GM18870 (cell line): ENCODE results near the gene DYNLT4.
A peak's percentile ranks its signal among the peaks of the same experiment; 100 is the strongest.
"Not testable (repeated sequence)": the region's sequence is repeated elsewhere in the genome, so short reads cannot be mapped to it uniquely, and the experiment has no call there.

Experiments used
- ATAC-seq: cut with Tn5 transposase; IDR thresholded peaks from one replicate; pipeline ENCODE4 v1.9.1; 2021; ENCODE audit warnings: moderate library complexity; ENCODE audit not compliant: unreplicated experiment

Gene DYNLT4

GRCh38 chr1:44810101-44810761 is 3.1 kb upstream of the DYNLT4 start:
- no peak for ATAC-seq

DNA sequence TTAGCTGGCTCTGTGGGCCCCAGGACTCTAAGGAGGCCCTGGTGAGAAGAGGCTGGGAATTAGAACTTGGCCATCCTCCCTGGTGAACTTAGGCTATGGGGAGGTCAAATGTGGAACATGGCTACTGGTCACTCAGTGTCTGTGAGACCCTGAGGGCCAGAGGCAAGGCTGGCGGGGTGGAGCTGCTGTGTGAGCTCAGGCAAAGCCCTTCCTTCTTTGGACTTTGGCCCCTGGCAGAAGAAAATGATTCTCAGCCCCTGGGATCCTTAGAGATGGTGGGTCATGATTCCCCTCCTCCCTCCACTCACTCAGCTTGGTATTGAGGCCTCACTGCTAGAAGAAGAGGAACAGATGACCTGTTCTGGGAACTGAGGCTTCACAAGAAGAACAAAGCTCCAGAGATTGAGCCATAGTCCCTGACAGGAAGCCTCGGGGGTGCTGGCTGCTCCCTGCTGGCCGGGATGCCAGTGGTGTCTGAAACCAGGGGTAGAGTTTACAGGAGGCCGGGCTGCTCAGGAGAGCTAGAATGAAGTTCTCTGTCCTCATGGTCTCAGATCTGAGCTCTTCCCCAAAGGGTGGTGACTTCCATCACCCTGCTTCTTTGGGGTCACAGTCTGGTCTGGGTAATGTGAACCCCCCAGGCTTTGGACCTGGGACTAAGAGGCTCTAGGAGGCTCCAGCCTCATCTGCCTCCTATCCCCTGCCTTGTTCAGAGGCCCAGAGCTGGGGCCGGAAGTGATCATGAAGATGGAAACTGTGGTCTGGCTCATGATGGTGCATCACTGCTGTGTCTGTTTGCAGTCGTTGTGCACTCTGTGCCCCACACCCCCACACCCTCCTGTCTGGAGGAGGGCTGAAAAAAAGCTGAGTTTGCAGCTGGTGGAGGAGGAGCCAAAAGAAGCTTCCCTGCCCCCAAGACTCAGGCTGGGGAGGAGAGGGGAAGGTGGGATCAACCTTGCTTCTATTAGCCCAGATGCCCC is 2.1 kb upstream of the DYNLT4 start:
- ATAC-seq = peak; percentile 37

GRCh38 chr1:44808063-44808937 is 1.1 kb upstream of the DYNLT4 start, which contains the start of gene BTBD19:
TSS of gene BTBD19 (plus strand) at chr1:44808523. CDS start at chr1:44808821, 298 bp downstream.
- peak; percentile 24 for ATAC-seq

GRCh38 chr1:44807364-44808062 is 362 bp upstream of the DYNLT4 start:
- ATAC-seq = peak; percentile 33

- ATAC-seq = no peak
Observed at GRCh38 chr1:44806025-44806703, 987 bp downstream of the DYNLT4 start.

- no peak for ATAC-seq
Observed at GRCh38 chr1:44805311-44806024, 1.7 kb downstream of the DYNLT4 start.

GRCh38 chr1:44803312-44804095 is 3.6 kb downstream of the DYNLT4 start:
- no peak for ATAC-seq

- ATAC-seq = no peak
Observed at GRCh38 chr1:44803062-44803311, 4.2 kb downstream of the DYNLT4 start.

GRCh38 chr1:44802306-44803061 is 4.7 kb downstream of the DYNLT4 start:
- ATAC-seq = no peak

DNA sequence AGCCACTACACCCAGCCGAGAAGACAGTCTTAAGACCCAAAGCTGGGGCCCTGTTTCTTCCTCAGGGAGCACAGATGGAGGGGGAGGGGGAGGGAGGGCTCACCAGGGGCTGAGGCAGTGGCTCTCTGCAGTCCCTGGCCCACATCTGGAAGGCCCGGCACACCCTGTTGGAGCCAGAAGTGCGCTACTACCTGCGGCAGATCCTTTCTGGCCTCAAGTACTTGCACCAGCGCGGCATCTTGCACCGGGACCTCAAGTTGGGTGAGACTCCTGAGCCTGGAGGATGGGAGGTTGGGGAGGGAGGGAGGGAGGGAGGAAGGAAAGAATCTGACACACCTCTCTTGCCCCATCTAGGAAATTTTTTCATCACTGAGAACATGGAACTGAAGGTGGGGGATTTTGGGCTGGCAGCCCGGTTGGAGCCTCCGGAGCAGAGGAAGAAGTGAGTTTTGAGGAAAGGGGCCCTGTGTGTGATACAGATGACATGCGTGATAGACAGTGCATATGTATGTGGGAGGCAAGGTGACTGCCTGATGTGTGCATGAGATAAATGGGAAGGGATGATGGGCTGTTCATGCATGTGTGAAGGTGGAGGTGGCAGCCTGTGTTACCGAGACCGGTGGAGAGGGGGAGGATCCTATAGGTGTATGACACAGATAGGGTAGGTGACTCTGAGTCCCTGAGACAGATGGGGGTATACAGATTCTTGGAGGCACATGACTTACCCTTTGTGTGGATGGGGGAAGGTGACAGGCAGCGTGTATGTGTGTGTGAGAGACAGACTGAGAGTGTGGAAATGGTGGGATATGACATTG is 5.5 kb downstream of the DYNLT4 start:
- ATAC-seq = no peak

GRCh38 chr1:44799770-44800584 is 7.2 kb downstream of the DYNLT4 start, which contains the start of gene PLK3:
TSS of gene PLK3 (plus strand) at chr1:44800377. CDS start at chr1:44800464, 87 bp downstream.
- ATAC-seq = peak; percentile 74

DNA sequence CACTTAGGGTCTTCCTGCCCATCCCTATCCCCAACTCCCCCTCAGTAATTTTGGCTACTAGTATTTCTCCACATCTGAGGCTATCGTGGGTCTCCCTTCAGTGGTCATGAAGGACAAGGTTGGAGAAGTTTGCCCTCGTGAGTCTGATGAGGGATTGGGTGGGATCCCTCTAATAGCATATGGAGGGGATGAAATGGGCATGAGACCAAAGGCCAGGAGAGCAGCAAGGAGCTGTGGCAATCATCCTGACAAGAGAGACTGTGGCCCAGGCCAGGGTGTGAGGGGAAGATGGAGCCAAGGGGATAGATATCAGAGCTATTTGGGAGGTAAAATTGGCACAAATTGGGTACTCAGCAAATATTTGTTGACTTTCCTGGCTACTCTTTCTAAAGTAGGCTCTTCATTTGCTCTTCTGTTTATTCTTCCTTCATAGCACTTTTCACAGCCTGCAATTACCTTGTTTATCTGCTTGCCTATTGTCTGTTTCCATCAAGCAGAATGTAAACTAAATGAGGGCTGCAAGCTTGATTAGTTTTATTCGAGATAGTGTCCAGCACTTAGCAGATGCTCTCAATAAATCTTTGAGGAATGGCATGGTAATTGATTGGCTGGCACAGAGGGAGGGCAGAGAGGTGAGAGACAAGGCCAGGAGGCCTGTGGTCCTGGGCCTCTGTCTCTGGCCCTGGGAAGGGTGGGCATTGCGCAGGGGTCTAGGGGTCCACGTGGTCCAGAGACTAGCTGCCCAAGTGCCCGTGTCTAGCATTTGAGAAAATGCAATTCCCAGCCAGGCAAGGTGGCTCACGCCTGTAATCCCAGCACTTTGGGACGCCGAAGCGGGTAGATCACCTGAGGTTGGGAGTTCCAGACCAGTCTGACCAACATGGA is 8.4 kb downstream of the DYNLT4 start:
- no peak for ATAC-seq

GRCh38 chr1:44797886-44798285 is 9.3 kb downstream of the DYNLT4 start:
- not testable (repeated sequence) for ATAC-seq

DNA sequence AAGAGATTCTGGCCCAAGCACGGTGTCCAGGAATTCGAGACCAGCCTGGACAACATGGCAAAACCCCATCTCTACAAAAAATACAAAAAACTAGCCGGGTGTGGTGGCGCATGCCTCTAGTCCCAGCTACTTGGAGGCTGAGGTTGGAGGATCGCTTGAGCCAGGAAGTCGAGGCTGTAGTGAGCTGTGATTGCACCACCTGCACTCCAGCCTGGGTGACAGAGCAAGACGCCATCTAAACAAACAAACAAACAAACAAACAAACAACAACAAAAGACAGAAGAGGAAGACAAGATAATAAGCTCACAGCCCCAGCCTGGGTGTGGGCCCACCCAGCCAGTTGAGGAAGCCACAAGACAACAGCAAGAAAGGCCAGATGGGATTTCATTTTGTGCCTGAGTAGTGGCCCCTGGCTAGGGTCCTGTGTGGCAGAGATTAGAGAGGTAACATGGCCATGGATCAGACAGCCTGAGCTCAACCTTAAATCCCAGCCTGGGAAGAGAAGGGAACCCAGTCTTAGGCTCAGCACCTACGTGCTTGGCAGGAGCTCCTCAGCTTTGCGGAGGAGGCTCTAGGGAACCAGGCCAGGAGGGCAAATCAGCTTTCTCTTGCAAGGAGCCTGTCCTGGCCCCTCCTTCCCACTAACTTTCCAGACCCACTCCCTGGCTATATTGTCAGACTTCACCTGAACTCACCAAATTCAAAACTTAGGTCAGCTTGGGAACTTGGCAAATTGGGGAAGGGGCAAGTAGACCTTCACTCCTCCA is 14.2 kb downstream of the DYNLT4 start:
- no peak for ATAC-seq
